G401 (cell line): ENCODE results near the gene FAAP100. TPM values are rescaled to one million over a fixed set of nuclear protein-coding genes. Genes with fewer than 3 reads are reported as not detected.
"Not testable (repeated sequence)": the region's sequence is repeated elsewhere in the genome, so short reads cannot be mapped to it uniquely, and the experiment has no call there.

Experiments used
- DNase-seq: peaks from one replicate; pipeline ENCODE4 v3.0.0-alpha.2; 2015; ENCODE audit warnings: low spot score
- in situ Hi-C: cut with HindIII; loops from 2 replicates; pipeline ENCODE4 v1.10.0; 2016; ENCODE audit warnings: low sequenced_read_pairs, mixed read lengths
- total RNA-seq: library from RNA; depleted of rRNA; stranded (reverse); fragments of >200 nt; shearing (Covaris generic); gene quantifications from 2 replicates; pipeline ENCODE4 v1.2.3, GENCODE V29; 2014

The FAAP100 gene
- total RNA-seq, 1 experiment from 2014 or later: 37.1 TPM

GRCh38 chr17:81531013-81531412 is 21.1 kb downstream of the FAAP100 start:
- in situ Hi-C loops, DNase-seq: not testable (repeated sequence)

- in situ Hi-C loops: no loop called here
- DNase-seq: no peak
Observed at GRCh38 chr17:81529437-81529803, 22.7 kb downstream of the FAAP100 start.

DNA sequence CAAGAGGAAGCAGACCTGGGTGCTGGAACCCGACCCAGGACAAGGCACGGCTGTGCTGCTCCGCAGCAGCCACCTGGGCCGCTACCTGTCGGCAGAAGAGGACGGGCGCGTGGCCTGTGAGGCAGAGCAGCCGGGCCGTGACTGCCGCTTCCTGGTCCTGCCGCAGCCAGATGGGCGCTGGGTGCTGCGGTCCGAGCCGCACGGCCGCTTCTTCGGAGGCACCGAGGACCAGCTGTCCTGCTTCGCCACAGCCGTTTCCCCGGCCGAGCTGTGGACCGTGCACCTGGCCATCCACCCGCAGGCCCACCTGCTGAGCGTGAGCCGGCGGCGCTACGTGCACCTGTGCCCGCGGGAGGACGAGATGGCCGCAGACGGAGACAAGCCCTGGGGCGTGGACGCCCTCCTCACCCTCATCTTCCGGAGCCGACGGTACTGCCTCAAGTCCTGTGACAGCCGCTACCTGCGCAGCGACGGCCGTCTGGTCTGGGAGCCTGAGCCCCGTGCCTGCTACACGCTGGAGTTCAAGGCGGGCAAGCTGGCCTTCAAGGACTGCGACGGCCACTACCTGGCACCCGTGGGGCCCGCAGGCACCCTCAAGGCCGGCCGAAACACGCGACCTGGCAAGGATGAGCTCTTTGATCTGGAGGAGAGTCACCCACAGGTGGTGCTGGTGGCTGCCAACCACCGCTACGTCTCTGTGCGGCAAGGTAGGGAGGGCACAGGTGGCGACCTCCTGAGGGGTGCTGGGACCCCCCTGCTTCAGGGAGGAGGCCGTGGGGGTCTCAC is 23.3 kb downstream of the FAAP100 start:
- no peak for DNase-seq
- in situ Hi-C loops: no loop called here

DNA sequence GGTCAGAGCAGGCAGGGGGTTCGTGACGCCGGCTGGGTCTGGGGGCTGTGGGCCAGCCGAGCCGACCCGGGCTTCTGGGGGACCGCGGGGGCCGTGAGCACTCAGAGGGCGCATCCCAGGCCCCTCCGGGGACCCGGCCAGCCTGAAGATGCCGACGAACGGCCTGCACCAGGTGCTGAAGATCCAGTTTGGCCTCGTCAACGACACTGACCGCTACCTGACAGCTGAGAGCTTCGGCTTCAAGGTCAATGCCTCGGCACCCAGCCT is 23.8 kb downstream of the FAAP100 start:
- DNase-seq: no peak
- in situ Hi-C loops: no loop called here

DNA sequence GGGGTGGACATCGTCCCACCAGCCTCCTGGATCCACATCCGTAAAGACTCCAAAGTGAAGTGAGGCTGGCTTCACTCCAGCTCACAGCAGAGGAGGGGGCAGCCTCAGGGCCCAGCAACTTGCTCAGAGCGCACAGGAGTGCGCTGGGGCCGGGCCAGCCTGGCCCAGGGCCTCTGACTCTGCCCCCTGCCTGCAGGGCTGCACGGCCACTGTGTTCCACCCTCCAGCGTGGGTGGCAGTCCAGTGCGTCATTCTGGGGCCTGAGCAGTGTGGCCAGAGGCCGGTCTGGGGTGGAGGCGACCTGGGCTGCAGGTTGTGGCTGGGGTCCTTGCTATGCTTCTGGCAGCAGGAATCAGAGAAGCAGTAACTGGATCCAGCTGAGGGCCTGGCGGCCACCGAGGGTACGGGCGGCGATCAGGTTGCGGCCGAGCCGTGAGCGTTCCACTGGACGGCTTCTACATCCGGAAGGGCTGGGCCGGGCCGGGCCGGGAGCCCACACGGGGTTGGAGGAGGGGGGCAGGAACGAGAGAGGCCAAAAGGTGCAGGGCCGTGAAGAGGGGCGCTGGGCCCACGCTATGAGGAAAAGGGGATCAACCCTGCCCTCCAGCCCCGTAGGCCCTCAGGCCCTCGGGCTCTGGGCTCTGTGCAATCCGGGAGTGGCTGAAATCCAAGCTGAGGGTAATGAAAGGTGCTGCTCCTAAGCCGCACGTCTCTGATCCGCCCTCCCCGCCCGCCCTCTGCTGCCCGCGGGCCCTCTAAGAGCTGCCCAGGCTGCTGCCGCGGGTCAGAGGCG is 24.4 kb downstream of the FAAP100 start, which contains the start of gene FSCN2:
Gene FSCN2 (plus strand): TSS at position 787 of the 793 bp plus-strand sequence. CDS start 155 bp downstream, outside the sequence.
- in situ Hi-C loops: no loop called here
- no peak for DNase-seq

- DNase-seq: no peak
- in situ Hi-C loops: no loop called here
Observed at GRCh38 chr17:81526662-81527571, 25.2 kb downstream of the FAAP100 start.

GRCh38 chr17:81524865-81525159 is 27.3 kb downstream of the FAAP100 start:
- no peak for DNase-seq
- in situ Hi-C loops: no loop called here

DNA sequence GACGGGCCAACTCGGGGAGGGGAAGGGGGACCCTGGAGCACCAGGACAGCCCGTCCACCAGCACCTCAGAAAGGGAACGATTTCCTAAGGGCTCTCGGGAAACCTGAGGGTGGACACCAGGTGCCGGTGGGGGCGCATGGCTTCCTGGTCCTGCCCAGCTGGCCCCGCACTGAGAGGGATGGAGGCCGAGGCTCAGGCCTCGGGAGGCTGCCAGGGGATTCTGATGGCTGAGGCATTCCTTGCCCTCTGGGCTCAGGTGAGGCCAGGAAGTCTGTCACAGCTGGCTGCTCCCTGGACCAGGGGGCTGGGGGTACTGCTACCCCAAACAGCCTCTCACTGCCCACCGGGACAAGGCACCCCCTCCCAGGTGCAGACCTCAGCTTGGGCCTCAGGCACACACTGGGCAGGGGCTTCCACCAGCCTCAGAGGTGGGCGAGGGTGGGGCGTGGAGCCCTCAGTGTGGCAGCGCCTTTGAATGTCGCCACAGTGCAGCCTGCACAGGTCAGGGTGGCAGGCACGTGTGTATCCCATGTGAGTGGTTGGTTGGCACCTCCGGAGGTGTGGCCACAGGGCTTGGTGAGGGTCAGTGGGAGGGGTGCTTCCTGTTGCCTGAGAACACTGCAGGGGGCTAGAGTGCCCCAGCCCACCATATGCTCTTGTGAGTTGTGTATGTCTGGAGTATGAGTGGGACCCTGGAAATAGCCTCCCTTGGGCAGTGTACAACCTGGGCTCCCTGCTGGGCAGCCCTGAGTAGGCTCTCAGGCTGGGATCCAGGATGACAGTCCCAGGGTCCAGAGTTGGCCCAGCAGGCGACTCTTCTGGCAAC is 27.9 kb downstream of the FAAP100 start:
- in situ Hi-C loops: no loop called here
- DNase-seq: no peak

DNA sequence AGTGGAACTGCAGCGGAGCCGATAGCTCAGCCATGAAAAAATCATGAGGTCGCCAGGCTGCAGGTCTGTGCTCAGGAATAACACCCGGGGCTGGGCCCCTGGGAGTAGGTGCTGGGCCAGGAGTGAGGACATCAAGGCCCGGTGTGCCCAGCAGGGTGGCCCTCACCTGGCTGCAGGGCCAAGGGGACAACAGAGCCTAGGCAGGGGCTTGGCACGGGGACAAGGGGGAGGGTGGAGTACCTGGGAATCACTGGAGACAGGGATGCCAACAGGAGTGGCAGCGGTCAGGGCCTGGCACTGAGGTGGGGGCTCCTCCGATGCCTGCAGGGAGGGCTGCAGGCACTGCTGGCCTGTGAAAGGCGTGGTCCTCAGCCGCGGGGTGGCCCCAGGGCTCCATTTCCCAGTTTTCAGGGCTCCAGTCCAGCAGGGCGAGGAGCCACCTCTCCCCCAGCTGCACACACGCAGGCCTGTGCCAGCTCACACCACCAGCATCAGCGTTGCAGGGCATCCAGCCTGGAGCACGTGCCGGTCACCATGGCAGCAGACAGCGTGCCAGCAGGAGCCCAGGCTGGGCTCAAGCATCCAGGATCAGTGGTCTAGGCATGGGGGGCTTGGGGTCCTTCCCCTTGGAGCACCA is 28.6 kb downstream of the FAAP100 start:
- in situ Hi-C loops: no loop called here
- DNase-seq: no peak

GRCh38 chr17:81522491-81523401 is 29.4 kb downstream of the FAAP100 start:
- no peak for DNase-seq
- in situ Hi-C loops: no loop called here

DNA sequence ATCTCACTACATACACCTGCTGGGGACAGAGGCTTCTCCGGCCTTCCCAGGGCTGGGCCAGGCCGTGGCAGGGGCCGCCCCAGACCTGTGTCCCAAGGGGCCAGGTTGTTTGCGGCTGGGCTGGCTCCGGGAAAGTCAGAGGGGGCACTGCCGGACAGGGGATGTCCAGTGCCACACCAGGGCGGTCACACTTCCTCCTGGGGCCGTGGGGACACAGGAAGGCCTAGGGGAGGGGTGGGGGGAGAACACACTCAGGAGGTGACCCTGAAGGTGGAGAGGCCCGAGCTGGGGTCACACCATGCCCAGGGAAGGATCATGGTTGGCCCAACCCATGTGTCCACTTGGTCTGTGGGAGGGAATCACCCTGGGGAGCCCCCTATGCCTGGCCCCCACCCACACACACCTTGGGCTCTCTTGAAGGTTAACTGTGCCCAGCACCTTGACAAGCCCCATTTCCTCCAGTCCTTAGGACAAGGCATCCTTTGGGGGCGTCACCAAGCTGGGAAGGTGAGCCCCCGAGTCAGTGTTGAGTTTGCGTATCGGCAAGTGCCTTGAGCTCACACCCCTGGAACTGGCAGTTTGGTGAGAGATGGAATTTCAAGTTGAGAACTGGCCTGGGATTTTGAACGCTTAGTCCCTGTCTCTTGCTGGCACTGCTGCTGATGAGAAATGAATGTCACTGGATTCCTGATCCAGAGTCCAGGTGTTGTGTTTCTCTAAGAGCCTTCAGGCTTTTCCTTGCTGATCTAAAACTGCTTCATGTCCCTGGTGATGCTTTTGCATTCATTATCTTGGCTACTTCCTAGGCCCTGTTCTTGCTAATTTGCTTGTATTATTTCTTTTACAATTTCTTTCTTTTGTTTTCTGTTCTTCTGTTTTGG is 31.9 kb downstream of the FAAP100 start:
- DNase-seq: no peak
- in situ Hi-C loops: no loop called here

- in situ Hi-C loops: loop anchor here (10.0 kb wide), 1 partner anchor 115 kb away; no protein-coding TSS in a partner anchor
- no peak for DNase-seq
Observed at GRCh38 chr17:81519284-81520020, 32.7 kb downstream of the FAAP100 start.

DNA sequence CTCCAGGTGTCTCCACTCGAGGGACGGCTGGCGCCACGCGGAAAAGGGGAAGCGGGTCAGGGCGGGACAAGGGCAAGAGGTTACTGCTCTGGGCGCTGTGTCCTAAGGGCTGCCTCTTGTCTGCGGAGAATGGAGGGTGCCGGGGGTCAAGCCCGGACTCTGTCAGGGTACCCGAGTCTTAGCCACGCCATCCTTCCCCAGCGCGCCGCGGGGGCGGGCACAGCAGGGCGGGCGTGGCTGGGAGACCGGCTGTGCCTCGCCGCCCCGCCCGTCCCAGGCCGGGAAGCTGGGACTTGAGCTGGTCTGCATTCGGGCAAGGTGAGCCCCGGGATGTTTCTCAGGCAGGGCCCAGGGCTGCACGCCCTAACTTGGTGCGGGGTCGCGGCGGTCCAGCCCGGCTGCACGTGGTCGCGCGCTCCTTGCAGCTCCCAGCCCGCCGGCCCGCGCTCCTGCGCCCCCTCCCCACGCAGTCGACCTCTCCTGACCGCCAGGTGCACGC is 33.3 kb downstream of the FAAP100 start:
- in situ Hi-C loops: loop anchor here (10.0 kb wide), 1 partner anchor 114 kb away; no protein-coding TSS in a partner anchor
- no peak for DNase-seq

GRCh38 chr17:81518113-81518784 is 33.9 kb downstream of the FAAP100 start:
- no peak for DNase-seq

More at GRCh38 chr17:81518113-81518784, 33.9 kb downstream of the FAAP100 start:
- in situ Hi-C loops: loop anchor here (10.0 kb wide), 1 partner anchor 113 kb away; no protein-coding TSS in a partner anchor
